Activated naive CD4-positive, alpha-beta T cell treated with anti-CD3 and anti-CD28 coated beads, Interleukin-2, amount 50 U/mL, for 72 hours (primary cell): Measurements from ENCODE around the gene INSC. TPM values are rescaled to one million over a fixed set of nuclear protein-coding genes. Genes with fewer than 3 reads are reported as not detected.

Source experiments
- ATAC-seq, 2 donors: fragments of 150-1000 bp; cut with Tn5 transposase; 2 replicates each; pipeline ENCODE4 v1.10.0; 2021; ENCODE audit warnings: mild to moderate bottlenecking in 2 of 2, moderate library complexity in 2 of 2
- DNase-seq, 2 donors: peaks; one replicate each; pipeline ENCODE4 v3.0.0; 2021 to 2022; ENCODE audit warnings: low spot score in 2 of 2
- H3K27ac Mint-ChIP-seq, 2 donors: one replicate each; pipeline ENCODE4 v1.8.0; 2022; ENCODE audit warnings: mild to moderate bottlenecking in 2 of 2, mixed read lengths in 2 of 2
- H3K36me3 Mint-ChIP-seq, 2 donors: one replicate each; pipeline ENCODE4 v1.8.0; 2022; ENCODE audit warnings: mixed read lengths in 2 of 2
- H3K9me3 Mint-ChIP-seq, 2 donors: one replicate each; pipeline ENCODE4 v1.8.0; 2022; ENCODE audit warnings: mixed read lengths in 2 of 2
- total RNA-seq, 2 donors: library from RNA; stranded (reverse); gene quantifications; one replicate each; pipeline ENCODE4 v1.2.3, GENCODE V29; 2022

Gene INSC
- total RNA-seq, 2 donors from 2014 or later, result 0.36 to 1.4 TPM

DNA sequence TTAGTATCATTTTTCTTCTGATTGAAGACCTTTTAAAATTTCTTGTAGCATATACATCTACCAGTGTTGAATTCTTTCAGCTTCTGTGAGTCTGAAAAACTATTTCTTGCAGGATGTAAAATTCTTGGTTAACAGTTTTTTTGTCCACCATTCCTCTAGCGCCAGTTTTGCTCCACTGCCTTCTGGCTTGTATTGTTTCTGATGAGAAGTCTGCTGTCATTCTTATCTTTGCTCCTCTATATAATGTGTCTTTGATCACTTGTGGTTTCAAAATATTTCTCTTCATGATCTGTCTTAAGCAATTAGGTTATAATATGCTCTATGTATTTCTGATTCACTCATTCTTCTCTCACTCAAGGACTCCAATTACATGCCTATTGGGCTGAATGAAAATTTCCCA is 152.3 kb downstream of the INSC start:
- no peaks in the 10 kb centered on the region for H3K36me3 Mint-ChIP-seq
- peaks cover 8 to 18% of the 10 kb centered on the region in 2 donors for H3K9me3 Mint-ChIP-seq
- no peak for DNase-seq
- ATAC-seq, result no peak
- no peak overlapping the region for H3K27ac Mint-ChIP-seq

DNA sequence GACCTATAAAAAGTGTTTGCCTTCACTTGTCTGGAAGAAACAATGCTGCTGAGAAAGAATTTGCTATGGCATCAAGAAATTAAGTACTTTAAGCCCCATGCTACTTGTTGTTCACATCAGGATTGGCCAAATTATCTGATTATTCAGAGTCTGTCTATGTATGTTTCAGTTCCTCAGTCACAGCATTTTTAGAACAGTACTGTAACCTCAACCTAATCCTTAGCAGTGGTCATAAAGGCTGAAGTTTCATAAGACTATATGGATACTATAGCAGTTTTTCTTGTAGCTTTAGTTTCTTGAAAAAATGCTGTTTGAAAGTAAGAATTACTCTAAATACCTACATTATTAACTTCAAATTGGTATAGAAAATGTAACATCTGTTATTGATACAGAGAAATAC is 153.9 kb downstream of the INSC start:
- Mint-ChIP-seq H3K27ac (no peak overlapping the region), H3K36me3 (no peaks in the 10 kb centered on the region), H3K9me3 (peaks cover 8 to 18% of the 10 kb centered on the region in 2 donors)
- DNase-seq, result no peak
- ATAC-seq, result no peak

DNA sequence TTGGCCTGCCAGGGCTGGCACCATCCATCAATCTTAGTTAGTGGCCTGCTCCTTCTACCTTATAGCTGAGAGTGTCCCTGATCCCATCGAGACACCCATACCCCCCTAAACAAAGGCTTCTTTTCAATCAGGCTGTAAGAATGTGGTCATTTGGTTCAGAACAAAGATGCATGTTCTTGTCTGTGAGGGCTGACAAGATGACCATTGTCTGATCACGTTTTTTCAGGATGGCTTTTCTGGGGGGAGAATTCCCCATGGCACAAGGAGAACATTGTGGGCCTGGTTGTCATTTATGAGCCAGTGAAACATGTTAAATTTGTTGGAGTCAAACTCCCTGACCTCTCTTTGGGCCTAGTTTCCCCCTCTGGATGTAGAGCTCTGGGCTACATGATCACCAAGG is 160.4 kb downstream of the INSC start:
- no peaks in the 10 kb centered on the region for H3K36me3 Mint-ChIP-seq
- H3K27ac Mint-ChIP-seq, result no peak overlapping the region
- ATAC-seq (no peak), DNase-seq (no peak)
- no peaks in the 10 kb centered on the region for H3K9me3 Mint-ChIP-seq

DNA sequence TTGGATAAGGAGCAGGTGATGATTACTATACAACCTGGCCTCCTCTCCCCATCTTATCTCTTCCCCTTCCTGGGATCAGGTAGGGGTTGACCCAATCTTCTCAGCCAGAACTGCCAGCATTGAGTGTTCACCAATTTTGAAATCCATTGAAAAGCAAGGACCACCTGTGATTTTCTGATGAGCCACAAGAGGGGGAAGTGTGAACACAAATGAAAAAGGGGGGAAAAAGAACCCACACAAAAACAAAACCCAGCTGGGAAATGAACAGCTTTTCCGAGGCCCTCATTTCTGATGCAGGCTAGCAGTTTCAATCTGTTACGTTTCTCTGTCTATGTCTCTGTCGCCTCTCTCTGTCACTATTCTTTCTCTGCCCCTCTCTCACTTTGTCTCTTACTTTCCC is 161.9 kb downstream of the INSC start:
- ATAC-seq (no peak), DNase-seq (no peak)
- Mint-ChIP-seq H3K27ac (no peak overlapping the region), H3K36me3 (no peaks in the 10 kb centered on the region), H3K9me3 (no peaks in the 10 kb centered on the region)

DNA sequence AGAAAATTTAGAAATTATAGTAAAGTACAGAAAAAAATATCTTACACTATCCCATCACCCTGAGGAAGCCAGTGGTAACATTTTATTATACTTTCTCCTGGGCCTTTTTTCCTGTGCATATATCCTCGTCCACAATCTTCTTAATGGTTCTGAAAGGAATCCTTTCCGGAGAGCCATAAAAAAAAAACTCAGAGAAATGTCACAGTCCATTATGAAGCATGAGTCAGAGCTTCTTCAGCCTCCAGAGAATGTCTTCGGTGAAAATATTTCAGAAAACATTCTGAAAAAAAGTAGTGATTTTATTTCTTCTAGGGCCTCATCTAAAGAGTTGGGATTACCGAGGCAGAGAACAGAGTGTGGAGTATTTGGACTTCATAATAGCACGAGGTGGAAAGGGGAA is 163.4 kb downstream of the INSC start:
- ATAC-seq (no peak), DNase-seq (no peak)
- Mint-ChIP-seq H3K9me3 (no peaks in the 10 kb centered on the region), H3K27ac (no peak overlapping the region), H3K36me3 (no peaks in the 10 kb centered on the region)

DNA sequence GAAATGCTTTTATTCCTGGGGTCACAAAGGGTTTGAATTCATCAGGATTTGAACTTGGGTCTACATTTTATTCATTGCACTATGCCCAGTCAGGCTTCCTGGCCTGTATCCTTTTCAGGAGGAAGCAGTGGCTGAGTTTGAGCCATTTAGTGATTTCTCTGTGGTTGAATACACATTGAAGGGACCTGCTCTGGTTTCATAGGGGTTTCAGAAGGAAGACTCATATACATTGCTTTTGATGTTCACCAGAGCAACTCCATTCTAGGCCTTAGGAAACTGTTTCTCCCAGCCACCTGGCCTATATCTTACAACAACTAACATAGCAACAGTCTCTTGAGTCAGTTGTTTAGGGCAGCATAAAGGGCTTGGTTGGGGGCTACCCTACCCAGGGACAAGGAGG is 165.7 kb downstream of the INSC start:
- H3K9me3 Mint-ChIP-seq, result no peaks in the 10 kb centered on the region
- no peak for DNase-seq
- ATAC-seq, result no peak
- H3K36me3 Mint-ChIP-seq, result no peaks in the 10 kb centered on the region
- no peak overlapping the region for H3K27ac Mint-ChIP-seq

DNA sequence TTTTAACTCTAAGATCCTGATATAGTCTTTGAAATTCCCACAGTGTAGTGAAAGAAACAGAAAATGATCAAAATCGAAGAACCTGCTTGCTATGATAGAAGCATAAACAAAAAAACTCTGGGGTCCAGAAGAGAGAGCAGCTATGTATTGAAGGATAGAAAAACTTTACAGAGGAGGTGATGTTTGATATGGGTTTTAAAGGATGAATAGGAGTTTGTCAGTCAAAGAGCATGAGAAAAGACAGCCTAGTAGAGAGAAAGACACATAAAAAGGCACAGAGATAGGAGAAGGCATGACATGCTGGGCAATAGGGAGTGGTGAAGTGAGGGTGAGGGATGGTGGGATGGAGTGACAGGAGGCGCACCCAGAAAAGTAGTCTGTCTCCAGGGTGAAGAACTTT is 168.0 kb downstream of the INSC start:
- ATAC-seq, result no peak
- no peaks in the 10 kb centered on the region for H3K9me3 Mint-ChIP-seq
- H3K36me3 Mint-ChIP-seq, result no peaks in the 10 kb centered on the region
- no peak for DNase-seq
- H3K27ac Mint-ChIP-seq, result no peak overlapping the region

DNA sequence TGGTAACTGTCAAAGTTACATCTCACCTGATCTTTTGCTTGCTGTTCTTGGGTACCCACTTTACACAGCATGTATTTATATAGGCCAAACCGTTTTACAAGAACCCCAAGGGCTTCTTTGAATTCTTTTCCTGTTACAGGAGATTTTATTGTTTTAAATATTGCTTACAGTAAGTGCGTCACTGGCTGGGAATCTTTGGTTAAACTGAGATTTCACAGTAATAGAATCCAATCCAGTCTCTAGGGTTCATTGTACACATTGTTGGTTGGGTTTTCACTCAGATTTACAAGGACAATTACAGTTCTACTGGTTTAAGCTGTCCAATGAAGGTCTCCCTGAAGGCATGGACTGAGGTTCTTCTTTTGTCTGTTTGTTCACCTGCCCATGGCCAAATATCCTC is 171.7 kb downstream of the INSC start:
- Mint-ChIP-seq H3K9me3 (no peaks in the 10 kb centered on the region), H3K36me3 (no peaks in the 10 kb centered on the region), H3K27ac (no peak overlapping the region)
- ATAC-seq (no peak), DNase-seq (no peak)

DNA sequence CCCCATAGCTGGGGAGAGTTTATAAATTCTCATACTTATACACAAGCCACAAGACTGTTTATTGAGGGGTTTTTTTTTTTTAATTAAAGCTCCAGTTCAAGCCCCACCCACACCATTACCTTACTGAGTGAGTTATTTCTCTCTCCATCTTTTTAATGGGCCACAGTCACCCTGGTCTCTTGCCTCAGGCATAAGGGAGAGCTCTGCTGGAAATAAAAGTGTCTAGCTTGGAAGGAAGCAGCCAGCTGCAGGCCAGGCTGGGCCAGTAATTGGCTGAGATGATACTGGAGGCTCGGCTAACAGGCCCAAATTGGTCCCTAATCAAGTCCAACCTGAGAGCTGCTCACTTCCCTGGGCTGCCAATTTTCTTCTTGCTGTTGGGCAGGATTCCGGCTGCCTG is 174.1 kb downstream of the INSC start:
- Mint-ChIP-seq H3K36me3 (no peaks in the 10 kb centered on the region), H3K27ac (no peak overlapping the region), H3K9me3 (no peaks in the 10 kb centered on the region)
- DNase-seq (no peak), ATAC-seq (no peak)

DNA sequence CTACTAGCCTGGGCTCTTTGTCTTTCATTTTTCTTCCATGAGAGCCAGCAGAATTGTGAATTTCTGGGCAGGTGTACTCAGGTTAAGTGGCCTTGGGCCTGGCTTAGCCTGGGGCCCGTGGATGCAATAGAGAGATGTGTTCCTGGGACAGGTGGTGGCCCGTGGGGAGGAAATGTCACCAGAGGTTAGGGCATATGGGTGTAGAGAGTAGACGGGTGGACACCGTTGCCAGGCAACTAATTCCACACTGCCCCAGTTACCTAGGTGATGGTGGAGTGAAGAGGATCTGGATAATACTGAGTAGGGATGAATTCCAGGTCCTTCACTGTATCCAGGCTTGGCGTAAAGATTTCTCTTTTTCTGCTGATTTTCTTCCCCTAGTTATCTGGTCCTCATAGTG is 175.0 kb downstream of the INSC start:
- Mint-ChIP-seq H3K36me3 (no peaks in the 10 kb centered on the region), H3K9me3 (no peaks in the 10 kb centered on the region), H3K27ac (no peak overlapping the region)
- ATAC-seq, result no peak
- DNase-seq, result no peak

DNA sequence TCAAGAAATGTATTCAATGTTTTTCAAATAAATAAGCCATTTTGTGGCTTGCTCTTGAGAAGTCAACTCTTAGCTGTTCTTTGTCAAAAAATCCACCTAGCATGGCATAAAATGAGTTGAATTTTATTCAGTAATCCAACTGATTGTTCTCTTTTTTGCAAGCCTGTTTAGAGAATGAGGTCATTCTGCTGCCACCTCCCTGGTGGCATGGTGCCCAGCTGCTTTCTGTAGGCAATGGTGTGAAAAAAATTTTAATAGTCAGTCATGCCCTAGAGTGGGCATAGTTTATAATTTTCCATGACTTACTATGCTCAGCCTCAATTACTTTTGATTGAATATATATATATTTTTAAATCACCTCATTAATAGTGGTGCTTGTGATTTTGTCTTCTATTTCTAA is 177.2 kb downstream of the INSC start:
- H3K9me3 Mint-ChIP-seq, result no peaks in the 10 kb centered on the region
- ATAC-seq (no peak), DNase-seq (no peak)
- H3K36me3 Mint-ChIP-seq, result no peaks in the 10 kb centered on the region
- H3K27ac Mint-ChIP-seq, result no peak overlapping the region

DNA sequence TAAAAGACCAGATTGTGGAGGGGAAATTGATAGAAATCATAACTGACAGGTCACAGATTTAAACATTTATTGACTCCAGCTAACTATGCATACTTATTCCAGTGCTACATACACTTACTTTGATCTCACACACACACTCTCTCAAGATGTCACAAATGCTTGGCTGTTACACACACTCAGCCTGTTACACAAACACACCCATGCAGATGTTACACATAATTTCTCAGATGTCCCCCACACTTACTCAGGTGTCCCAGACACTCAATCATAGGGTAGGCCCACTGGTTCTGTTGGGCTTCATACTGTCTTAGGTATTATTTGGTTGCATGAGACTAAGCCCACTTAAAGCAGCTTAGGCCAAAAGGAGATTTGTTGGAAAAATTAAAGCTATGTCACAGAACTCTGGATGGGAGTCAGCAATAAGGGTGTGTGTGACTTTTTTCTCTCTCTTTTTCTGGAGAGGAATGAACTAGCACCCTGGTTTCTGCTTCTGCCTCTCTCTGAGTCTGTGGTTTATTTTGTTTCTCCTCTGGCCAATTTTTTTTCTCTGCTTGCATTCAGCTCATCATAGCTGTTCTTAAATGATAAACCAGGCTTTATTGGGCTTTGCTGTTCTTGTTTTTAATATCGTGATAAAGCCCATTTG is 179.4 kb downstream of the INSC start:
- Mint-ChIP-seq H3K9me3 (no peaks in the 10 kb centered on the region), H3K36me3 (no peaks in the 10 kb centered on the region)
- ATAC-seq, result no peak

DNA sequence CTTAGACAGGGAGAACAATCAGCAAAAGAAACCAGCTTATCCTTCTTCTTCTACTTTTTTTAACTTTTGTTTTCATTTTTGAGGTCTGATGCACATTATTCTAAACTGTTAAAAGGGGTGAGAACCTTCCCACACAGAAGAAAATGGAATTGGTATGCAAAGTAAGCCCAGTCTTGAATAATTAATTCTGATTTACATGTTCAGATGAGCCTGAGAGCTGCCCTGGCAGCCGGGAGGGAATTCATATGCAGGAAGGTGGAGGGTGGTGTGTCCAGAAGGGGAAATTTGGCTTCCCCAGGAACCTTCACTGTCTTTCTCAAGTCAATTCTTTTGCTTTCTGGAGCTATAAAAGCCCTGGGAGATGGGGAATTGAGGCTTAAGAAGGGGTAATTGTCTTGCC is 181.0 kb downstream of the INSC start:
- H3K36me3 Mint-ChIP-seq, result no peaks in the 10 kb centered on the region
- DNase-seq (no peak), ATAC-seq (no peak)
- H3K27ac Mint-ChIP-seq, result no peak overlapping the region
- no peaks in the 10 kb centered on the region for H3K9me3 Mint-ChIP-seq

More for the DNA sequence above, 179.4 kb downstream of the INSC start:
- no peak for DNase-seq
- no peak overlapping the region for H3K27ac Mint-ChIP-seq

Other genes starting within 250 kb of the INSC start
- gene CYP2R1, start 222.7 kb upstream of the INSC start, total RNA-seq, result 10 to 100 TPM in 1 of 2 donors, 1 to 10 TPM in 1; 5.1 to 20.6 TPM
- not detected for gene CALCA, start 142.6 kb upstream of the INSC start, total RNA-seq
- gene CALCB, start 41.3 kb upstream of the INSC start, total RNA-seq, result 1 to 10 TPM in 1 of 2 donors, under 1 TPM in 1; 0.75 to 3.6 TPM